Endothelial cell of umbilical vein (primary cell): ENCODE results near the gene MSH6. TPM values are rescaled to one million over a fixed set of nuclear protein-coding genes. Genes with fewer than 3 reads are reported as not detected.

Experiments
- BruUV-seq: library from RNA; stranded (reverse); fragments of 400-500 nt; replicated peaks from 2 replicates; lab custom pipeline; 2021; lab: Mats Ljungman, UMichigan
- CTCF ChIA-PET: fragments of 300-600, 350-600 bp; sonication (Branson Sonifier 250); formaldehyde crosslinking; loops from one replicate; lab custom pipeline; 2021; ENCODE audit warnings: antibody characterized with exemption, inconsistent platforms; lab: Charles Lee
- POLR2A ChIA-PET: fragments of 300-600, 350-600 bp; sonication (Branson Sonifier 250); formaldehyde crosslinking; loops from one replicate; lab custom pipeline; 2021; ENCODE audit warnings: antibody characterized with exemption, inconsistent platforms; lab: Charles Lee
- DNase-seq: peaks from one replicate; pipeline ENCODE4 v3.0.0-alpha.2; 2011; ENCODE audit warnings: low read depth, low spot score
- FAIRE-seq: peaks from 2 replicates; lab custom pipeline; 2011; peaks lifted over from hg19 to GRCh38; lab: Jason Lieb, UNC
- H2AFZ ChIP-seq: 2 replicates; pipeline ENCODE4 v1.6.0; 2012; ENCODE audit warnings: low read depth, low read length, control low read depth, inconsistent platforms
- H3K27ac ChIP-seq: 2 replicates; pipeline ENCODE4 v1.5.1; 2011; ENCODE audit warnings: low read depth, mild to moderate bottlenecking, control low read depth, low read length, moderate library complexity; ENCODE audit not compliant: insufficient read depth
- H3K27me3 ChIP-seq, 2 experiments: 2 replicates each; pipeline versions ENCODE4 v1.6.0 to v1.6.1; 2011; ENCODE audit warnings: low read length in 2 of 2, mixed read lengths in 1 of 2; ENCODE audit not compliant: control insufficient read depth in 2 of 2, insufficient read depth in 2 of 2
- H3K36me3 ChIP-seq, 2 experiments: 2 replicates in 1 of 2; 3 replicates in 1 of 2; pipeline ENCODE4 v1.5.1; 2011; ENCODE audit warnings: low read length in 2 of 2, mild to moderate bottlenecking in 1 of 2, moderate library complexity in 1 of 2; ENCODE audit not compliant: control insufficient read depth in 2 of 2, insufficient read depth in 2 of 2; ENCODE audit errors: extremely low read depth in 1 of 2
- H3K4me1 ChIP-seq: 3 replicates; pipeline ENCODE4 v1.5.1; 2011; ENCODE audit warnings: mild to moderate bottlenecking, low read length; ENCODE audit not compliant: control insufficient read depth, insufficient read depth; ENCODE audit errors: extremely low read depth
- H3K4me2 ChIP-seq: 2 replicates; pipeline ENCODE4 v1.6.1; 2011; ENCODE audit warnings: low read length, control low read depth, mixed read lengths; ENCODE audit not compliant: insufficient read depth
- H3K4me3 ChIP-seq, 3 experiments: fragments of 200-600 bp in 1 of 3; sonication (generic), shearing (Covaris generic) in 1 of 3; replicated peaks in 1 of 3; 2 replicates each; pipeline ENCODE4 v1.5.1; 2011 to 2016; ENCODE audit warnings: control low read depth in 3 of 3, low read length in 3 of 3, mild to moderate bottlenecking in 2 of 3, inconsistent platforms in 1 of 3, low read depth in 1 of 3, moderate library complexity in 1 of 3; ENCODE audit not compliant: insufficient read depth in 1 of 3
- H3K79me2 ChIP-seq: 2 replicates; pipeline ENCODE4 v1.6.0; 2012; ENCODE audit warnings: low read length, inconsistent platforms; ENCODE audit not compliant: control insufficient read depth, insufficient read depth
- H3K9ac ChIP-seq: replicated peaks from 2 replicates; pipeline ENCODE3; 2011; ENCODE audit warnings: low read length, control low read depth; ENCODE audit not compliant: insufficient read depth; ENCODE audit errors: extremely low read depth
- H3K9me1 ChIP-seq: replicated peaks from 3 replicates; pipeline ENCODE4 v1.6.0; 2011; ENCODE audit warnings: mild to moderate bottlenecking, low read length; ENCODE audit not compliant: control insufficient read depth, insufficient read depth; ENCODE audit errors: extremely low read depth
- H3K9me3 ChIP-seq: replicated peaks from 2 replicates; pipeline ENCODE4 v1.5.1; 2012; ENCODE audit warnings: low read length, inconsistent platforms; ENCODE audit not compliant: control insufficient read depth, insufficient read depth
- H4K20me1 ChIP-seq: replicated peaks from 2 replicates; pipeline ENCODE3; 2011; ENCODE audit warnings: mild to moderate bottlenecking, low read length; ENCODE audit not compliant: control insufficient read depth, insufficient read depth; ENCODE audit errors: extremely low read depth
- CTCF ChIP-seq, 2 donors: IDR thresholded peaks; 1 replicate in 1 of 2; 2 replicates in 1 of 2; pipeline ENCODE4 v1.5.1; 2011; ENCODE audit warnings: low read length in 2 of 2, mild to moderate bottlenecking in 2 of 2, moderate library complexity in 2 of 2, control low read depth in 1 of 2, inconsistent platforms in 1 of 2, low read depth in 1 of 2; ENCODE audit not compliant: insufficient read depth in 1 of 2; ENCODE audit errors: extremely low read depth in 1 of 2
- EZH2 ChIP-seq: IDR thresholded peaks from 2 replicates; pipeline ENCODE4 v1.6.1; 2012; ENCODE audit warnings: borderline replicate concordance, low read depth, mild to moderate bottlenecking, moderate library complexity, low read length, inconsistent platforms; ENCODE audit not compliant: severe bottlenecking
- FOS ChIP-seq: IDR thresholded peaks from 2 replicates; pipeline ENCODE4 v1.6.1; 2011; ENCODE audit warnings: mild to moderate bottlenecking, low read length, moderate library complexity, borderline replicate concordance; ENCODE audit not compliant: insufficient read depth
- GATA2 ChIP-seq: IDR thresholded peaks from 2 replicates; pipeline ENCODE4 v1.7.0; 2011; ENCODE audit warnings: low read depth, mild to moderate bottlenecking, moderate library complexity, mixed read lengths, low read length; ENCODE audit not compliant: insufficient read length, insufficient read depth
- JUN ChIP-seq: IDR thresholded peaks from 2 replicates; pipeline ENCODE4 v1.6.1; 2011; ENCODE audit warnings: borderline replicate concordance, low read depth; ENCODE audit not compliant: insufficient read length, insufficient read depth
- MAX ChIP-seq: IDR thresholded peaks from 2 replicates; pipeline ENCODE4 v1.6.1; 2011; ENCODE audit not compliant: insufficient read depth, insufficient read length
- MYC ChIP-seq: IDR thresholded peaks from one replicate; pipeline ENCODE4 v1.6.1; 2011; ENCODE audit warnings: mild to moderate bottlenecking, low read depth, low read length
- POLR2A ChIP-seq: IDR thresholded peaks from 2 replicates; pipeline ENCODE4 v1.6.1; 2012; ENCODE audit warnings: low read depth, mild to moderate bottlenecking, control low read depth, low read length
- POLR2AphosphoS5 ChIP-seq: IDR thresholded peaks from 2 replicates; pipeline ENCODE4 v1.6.1; 2012; ENCODE audit warnings: low read depth, mild to moderate bottlenecking, control low read depth, low read length, moderate library complexity; ENCODE audit not compliant: insufficient read depth
- dilution Hi-C: fragments of 300-500 bp; cut with MboI; formaldehyde crosslinking; loops from one replicate; pipeline ENCODE4 v1.15.0; 2019; ENCODE audit warnings: low sequenced_read_pairs; ENCODE audit not compliant: extremely low pct_ligation_motif_present
- intact Hi-C: fragments of 100-400 bp; cut with micrococcal nuclease; formaldehyde crosslinking; loops from one replicate; pipeline ENCODE4 v1.10.0; 2022
- polyA plus RNA-seq, 4 experiments: library from polyadenylated mRNA; depleted of rRNA in 3 of 4; stranded (reverse) in 3 of 4; unstranded in 1 of 4; fragments of >200 nt; gene quantifications; 2 replicates each; pipeline versions ENCODE4 v1.2.1 to v1.2.3, GENCODE V29; 2011 to 2012; ENCODE audit warnings: missing spikeins in 1 of 4
- total RNA-seq: library from RNA; stranded (reverse); gene quantifications from 2 replicates; pipeline ENCODE4 v1.2.3, GENCODE V29; 2021

The MSH6 gene
- total and polyA plus RNA-seq, 2 donors (not counting 3 experiments of a cell fraction or from before 2014, with no cell fraction given), result 11.9 to 74.0 TPM

GRCh38 chr2:47811668-47812067, 28.7 kb downstream of the MSH6 start:
- Histone ChIP-seq H4K20me1 (no peaks in the 10 kb centered on the region), H3K27me3 (no peaks in the 10 kb centered on the region), H3K4me2 (no peak overlapping the region), H3K36me3 (peaks cover 9 to 31% of the 10 kb centered on the region in 2 experiments), H3K9me1 (no peaks in the 10 kb centered on the region), H3K4me3 (no peak overlapping the region), H3K9ac (no peak overlapping the region), H2AFZ (no peak overlapping the region), H3K4me1 (no peaks in the 10 kb centered on the region), H3K79me2 (no peaks in the 10 kb centered on the region), H3K9me3 (no peaks in the 10 kb centered on the region), H3K27ac (no peak overlapping the region)
- intact Hi-C loops, result no loop called here
- DNase-seq, result no peak
- ChIA-PET CTCF (no interaction called here), POLR2A (no interaction called here)
- dilution Hi-C loops, result no loop called here
- no TSS peak for BruUV-seq
- TF ChIP-seq CTCF (IDR thresholded peaks at IDR 0.05; ENCODE audit: extremely low read depth in 1 of 2, insufficient read depth in 1 of 2, low read depth in 1 of 2, low read length in 2 of 2) (no peak), FOS (no peak), POLR2AphosphoS5 (no peak), MAX (no peak), EZH2 (no peak), POLR2A (no peak), MYC (no peak), GATA2 (no peak), JUN (no peak)
- FAIRE-seq, result no peak
